Fibroblast of lung (primary cell): Measurements from ENCODE around the gene CHD9. TPM values are rescaled to one million over a fixed set of nuclear protein-coding genes. Genes with fewer than 3 reads are reported as not detected.

Experiments
- DNase-seq, 2 donors: peaks; one replicate each; pipeline versions ENCODE4 v3.0.0 to v3.0.0-alpha.2; 2010; ENCODE audit warnings: low read depth in 2 of 2
- H2AFZ ChIP-seq: 2 replicates; pipeline ENCODE4 v1.5.1; 2012; ENCODE audit warnings: low read length, control low read depth, inconsistent platforms
- H3K27ac ChIP-seq: 2 replicates; pipeline ENCODE4 v1.5.1; 2011; ENCODE audit warnings: low read length, control low read depth; ENCODE audit not compliant: insufficient read depth
- H3K27me3 ChIP-seq: 2 replicates; pipeline ENCODE4 v1.5.1; 2011; ENCODE audit warnings: mild to moderate bottlenecking, low read length; ENCODE audit not compliant: control insufficient read depth, insufficient read depth
- H3K36me3 ChIP-seq: 2 replicates; pipeline ENCODE4 v1.5.1; 2011; ENCODE audit warnings: low read length; ENCODE audit not compliant: control insufficient read depth, insufficient read depth
- H3K4me1 ChIP-seq: 2 replicates; pipeline ENCODE4 v1.5.1; 2011; ENCODE audit warnings: low read length; ENCODE audit not compliant: control insufficient read depth, insufficient read depth; ENCODE audit errors: extremely low read depth
- H3K4me2 ChIP-seq: 2 replicates; pipeline ENCODE4 v1.5.1; 2011; ENCODE audit warnings: low read length, control low read depth; ENCODE audit not compliant: insufficient read depth; ENCODE audit errors: extremely low read depth
- H3K4me3 ChIP-seq, 4 experiments: fragments of 200-600 bp in 1 of 4; sonication (generic) in 1 of 4; replicated peaks in 1 of 4; 2 replicates each; pipeline ENCODE4 v1.5.1; 2011 to 2016; ENCODE audit warnings: low read length in 4 of 4, low read depth in 3 of 4, mild to moderate bottlenecking in 3 of 4, control low read depth in 2 of 4, inconsistent platforms in 1 of 4, mixed read lengths in 1 of 4; ENCODE audit not compliant: insufficient read depth in 1 of 4; ENCODE audit errors: control extremely low read depth in 1 of 4
- H3K79me2 ChIP-seq: 2 replicates; pipeline ENCODE4 v1.5.1; 2012; ENCODE audit warnings: mild to moderate bottlenecking, low read length, inconsistent platforms; ENCODE audit not compliant: control insufficient read depth, insufficient read depth
- H3K9ac ChIP-seq: 2 replicates; pipeline ENCODE4 v1.5.1; 2011; ENCODE audit warnings: mild to moderate bottlenecking, low read length, control low read depth; ENCODE audit not compliant: insufficient read depth
- H3K9me3 ChIP-seq: 2 replicates; pipeline ENCODE4 v1.5.1; 2012; ENCODE audit warnings: low read depth, low read length; ENCODE audit not compliant: control insufficient read depth, insufficient read depth
- H4K20me1 ChIP-seq: 2 replicates; pipeline ENCODE4 v1.5.1; 2011; ENCODE audit warnings: low read length; ENCODE audit not compliant: control insufficient read depth, insufficient read depth; ENCODE audit errors: extremely low read depth
- CTCF ChIP-seq, 2 donors: IDR thresholded peaks in 1 of 2; conservative IDR thresholded peaks in 1 of 2; 1 replicate in 1 of 2; 2 replicates in 1 of 2; pipeline ENCODE4 v1.5.1; 2011 to 2012; ENCODE audit warnings: low read length in 2 of 2, control low read depth in 1 of 2, inconsistent platforms in 1 of 2, low read depth in 1 of 2, mild to moderate bottlenecking in 1 of 2
- EZH2 ChIP-seq: IDR thresholded peaks from 2 replicates; pipeline ENCODE4 v1.5.1; 2012; ENCODE audit warnings: low read length, control low read depth, mild to moderate bottlenecking; ENCODE audit errors: missing control alignments
- polyA plus RNA-seq, 2 donors: library from polyadenylated mRNA; depleted of rRNA in 1 of 2; stranded (reverse) in 1 of 2; unstranded in 1 of 2; fragments of >200 nt; gene quantifications; 2 replicates each; pipeline ENCODE4 v1.2.1, GENCODE V29; 2011 to 2012; ENCODE audit warnings: missing spikeins in 1 of 2
- total RNA-seq: library from RNA; depleted of rRNA; stranded (reverse); fragments of >200 nt; gene quantifications from 2 replicates; pipeline ENCODE4 v1.2.1, GENCODE V29; 2014

CHD9 gene
- total and polyA plus RNA-seq, 2 donors (not counting 1 experiment from before 2014, with no cell fraction given), result 32.9 to 60.9 TPM

- Histone ChIP-seq H3K79me2 (no peaks in the 10 kb centered on the region), H3K27ac (no peak overlapping the region), H3K4me3 (no peak overlapping the region), H3K4me1 (no peaks in the 10 kb centered on the region), H3K9ac (no peak overlapping the region), H2AFZ (no peak overlapping the region), H3K4me2 (no peak overlapping the region), H4K20me1 (no peaks in the 10 kb centered on the region), H3K36me3 (no peaks in the 10 kb centered on the region), H3K27me3 (no peaks in the 10 kb centered on the region), H3K9me3 (no peaks in the 10 kb centered on the region)
- DNase-seq, result no peak
- TF ChIP-seq CTCF (conservative IDR thresholded peaks at IDR 0.05 in 1 of 2, IDR thresholded peaks at IDR 0.05 in 1 of 2; ENCODE audit: low read depth in 1 of 2, low read length in 2 of 2) (no peak), EZH2 (no peak)
These were observed 30.7 kb upstream of the CHD9 start for GRCh38 chr16:53024045-53024444.

- H2AFZ ChIP-seq, result no peak overlapping the region
- H3K27me3 ChIP-seq, result no peaks in the 10 kb centered on the region
- no peaks in the 10 kb centered on the region for H3K79me2 ChIP-seq
- DNase-seq, result no peak
- H4K20me1 ChIP-seq, result no peaks in the 10 kb centered on the region
- no peaks in the 10 kb centered on the region for H3K4me1 ChIP-seq
- H3K36me3 ChIP-seq, result no peaks in the 10 kb centered on the region
- H3K27ac ChIP-seq, result no peak overlapping the region
- H3K9ac ChIP-seq, result no peak overlapping the region
- TF ChIP-seq EZH2 (no peak), CTCF (conservative IDR thresholded peaks at IDR 0.05 in 1 of 2, IDR thresholded peaks at IDR 0.05 in 1 of 2; ENCODE audit: low read depth in 1 of 2, low read length in 2 of 2) (no peak)
- H3K4me2 ChIP-seq, result no peak overlapping the region
- no peak overlapping the region for H3K4me3 ChIP-seq
- H3K9me3 ChIP-seq, result no peaks in the 10 kb centered on the region
These were observed 24.8 kb upstream of the CHD9 start for GRCh38 chr16:53029971-53030370.

- no peaks in the 10 kb centered on the region for H3K9me3 ChIP-seq
- H2AFZ ChIP-seq, result no peak overlapping the region
- no peak for DNase-seq
- H4K20me1 ChIP-seq, result no peaks in the 10 kb centered on the region
- no peaks in the 10 kb centered on the region for H3K36me3 ChIP-seq
- H3K9ac ChIP-seq, result no peak overlapping the region
- H3K4me2 ChIP-seq, result no peak overlapping the region
- no peaks in the 10 kb centered on the region for H3K4me1 ChIP-seq
- H3K27ac ChIP-seq, result no peak overlapping the region
- TF ChIP-seq EZH2 (no peak), CTCF (conservative IDR thresholded peaks at IDR 0.05 in 1 of 2, IDR thresholded peaks at IDR 0.05 in 1 of 2; ENCODE audit: low read depth in 1 of 2, low read length in 2 of 2) (no peak)
- H3K4me3 ChIP-seq, result no peak overlapping the region
- H3K27me3 ChIP-seq, result no peaks in the 10 kb centered on the region
- no peaks in the 10 kb centered on the region for H3K79me2 ChIP-seq
These were observed 23.4 kb upstream of the CHD9 start for GRCh38 chr16:53031323-53031942.
